Measurements from ENCODE around the gene C17orf114.

The C17orf114 gene

GRCh38 chr17:4788159-4788806 is 13.8 kb downstream of the C17orf114 start:
- DNase-seq (ENCODE audit: extremely low read depth in 1 of 2, low read depth in 1 of 2), result no peak

GRCh38 chr17:4786516-4786915 is 15.6 kb downstream of the C17orf114 start:
- no peak for DNase-seq (ENCODE audit: extremely low read depth in 1 of 2, low read depth in 1 of 2)

- no peak for DNase-seq (ENCODE audit: extremely low read depth in 1 of 2, low read depth in 1 of 2)
These were observed 16.0 kb downstream of the C17orf114 start, which contains the start of gene VMO1 for GRCh38 chr17:4786106-4786511. TSS of gene VMO1 (minus strand) at chr17:4786364. CDS start at chr17:4786352, 12 bp downstream.

- DNase-seq (ENCODE audit: extremely low read depth in 1 of 2, low read depth in 1 of 2), result no peak
These were observed 16.6 kb downstream of the C17orf114 start for GRCh38 chr17:4785311-4786105.

- no peak for DNase-seq (ENCODE audit: extremely low read depth in 1 of 2, low read depth in 1 of 2)
These were observed 19.5 kb downstream of the C17orf114 start for GRCh38 chr17:4782652-4783051.

GRCh38 chr17:4780325-4780955 is 21.7 kb downstream of the C17orf114 start:
- DNase-seq (ENCODE audit: extremely low read depth in 1 of 2, low read depth in 1 of 2), result no peak

- DNase-seq (ENCODE audit: extremely low read depth in 1 of 2, low read depth in 1 of 2), result no peak
These were observed 24.0 kb downstream of the C17orf114 start for GRCh38 chr17:4777969-4778760.

- no peak for DNase-seq (ENCODE audit: extremely low read depth in 1 of 2, low read depth in 1 of 2)
These were observed 29.9 kb downstream of the C17orf114 start for GRCh38 chr17:4772235-4772613.

- no peak for DNase-seq (ENCODE audit: extremely low read depth in 1 of 2, low read depth in 1 of 2)
These were observed 30.5 kb downstream of the C17orf114 start, which contains the start of gene TM4SF5 for GRCh38 chr17:4771519-4772234. TSS of gene TM4SF5 (plus strand) at chr17:4771886. CDS start at chr17:4771923, 37 bp downstream.

- DNase-seq (ENCODE audit: extremely low read depth in 1 of 2, low read depth in 1 of 2), result no peak
These were observed 32.5 kb downstream of the C17orf114 start for GRCh38 chr17:4769628-4770027.

GRCh38 chr17:4768298-4768697 is 33.8 kb downstream of the C17orf114 start:
- no peak for DNase-seq (ENCODE audit: extremely low read depth in 1 of 2, low read depth in 1 of 2)

- no peak for DNase-seq (ENCODE audit: extremely low read depth in 1 of 2, low read depth in 1 of 2)
These were observed 35.4 kb downstream of the C17orf114 start for GRCh38 chr17:4766723-4767122.

- no peak for DNase-seq (ENCODE audit: extremely low read depth in 1 of 2, low read depth in 1 of 2)
These were observed 35.9 kb downstream of the C17orf114 start for GRCh38 chr17:4766201-4766600.

- DNase-seq (ENCODE audit: extremely low read depth in 1 of 2, low read depth in 1 of 2), result no peak
These were observed 37.5 kb downstream of the C17orf114 start for GRCh38 chr17:4764595-4764994.

- DNase-seq (ENCODE audit: extremely low read depth in 1 of 2, low read depth in 1 of 2), result no peak
These were observed 42.3 kb downstream of the C17orf114 start for GRCh38 chr17:4759776-4760236.

GRCh38 chr17:4753392-4753791 is 48.7 kb downstream of the C17orf114 start:
- DNase-seq (ENCODE audit: extremely low read depth in 1 of 2, low read depth in 1 of 2), result no peak

- no peak for DNase-seq (ENCODE audit: extremely low read depth in 1 of 2, low read depth in 1 of 2)
These were observed 50.2 kb downstream of the C17orf114 start for GRCh38 chr17:4751932-4752331.
